GM19468 (cell line): Measurements from ENCODE around the gene LMNTD2.

Experiments
- ATAC-seq: cut with Tn5 transposase; IDR thresholded peaks from one replicate; pipeline ENCODE4 v1.9.1; 2021; ENCODE audit warnings: mild to moderate bottlenecking, moderate library complexity, moderate number of reproducible peaks; ENCODE audit not compliant: unreplicated experiment; ENCODE audit errors: extremely low read depth

LMNTD2 gene

GRCh38 chr11:560305-561147 lies at the start of gene LMNTD2, which contains the start of gene RASSF7:
LMNTD2 (minus strand) TSS chr11:560738; CDS start chr11:560716, 22 bp downstream.
RASSF7 (plus strand) TSS chr11:560970; CDS start chr11:561769, 799 bp downstream.
- ATAC-seq = peak; percentile 77

GRCh38 chr11:609341-609811 lies 48.8 kb upstream of the LMNTD2 start:
- ATAC-seq = no peak

GRCh38 chr11:608791-609251 lies 48.3 kb upstream of the LMNTD2 start:
- no peak for ATAC-seq

GRCh38 chr11:607971-608659 lies 47.6 kb upstream of the LMNTD2 start:
- ATAC-seq = no peak

GRCh38 chr11:607020-607780 lies 46.7 kb upstream of the LMNTD2 start:
- ATAC-seq = no peak

- ATAC-seq = no peak
Measured at GRCh38 chr11:606245-606644, 45.7 kb upstream of the LMNTD2 start.

GRCh38 chr11:605286-606129 lies 45.0 kb upstream of the LMNTD2 start:
- no peak for ATAC-seq

GRCh38 chr11:603154-603553 lies 42.6 kb upstream of the LMNTD2 start:
- no peak for ATAC-seq

- no peak for ATAC-seq
Measured at GRCh38 chr11:601573-602245, 41.2 kb upstream of the LMNTD2 start.

GRCh38 chr11:598005-598680 lies 37.6 kb upstream of the LMNTD2 start:
- no peak for ATAC-seq

GRCh38 chr11:597166-597725 lies 36.7 kb upstream of the LMNTD2 start:
- ATAC-seq = no peak

GRCh38 chr11:596374-596773 lies 35.8 kb upstream of the LMNTD2 start:
- no peak for ATAC-seq

- ATAC-seq = no peak
Measured at GRCh38 chr11:595400-595799, 34.9 kb upstream of the LMNTD2 start.

GRCh38 chr11:593347-593746 lies 32.8 kb upstream of the LMNTD2 start:
- no peak for ATAC-seq

GRCh38 chr11:592918-593317 lies 32.4 kb upstream of the LMNTD2 start:
- ATAC-seq = no peak

- no peak for ATAC-seq
Measured at GRCh38 chr11:592501-592900, 32.0 kb upstream of the LMNTD2 start.

- no peak for ATAC-seq
Measured at GRCh38 chr11:590997-591396, 30.5 kb upstream of the LMNTD2 start.

- no peak for ATAC-seq
Measured at GRCh38 chr11:589798-590197, 29.3 kb upstream of the LMNTD2 start.
